ENCODE data around the gene FCN3. TPM values are rescaled to one million over a fixed set of nuclear protein-coding genes. Genes with fewer than 3 reads are reported as not detected.

The FCN3 gene
- total and polyA plus RNA-seq, 2 of the 4 experiments (the other 2 are of a cell fraction) = not detected

GRCh38 chr1:27360159-27361043, 14.2 kb downstream of the FCN3 start:
- Histone ChIP-seq H3K4ac (ENCODE audit: low read depth, low read length) (no peak overlapping the region), H2BK15ac (ENCODE audit: low read depth, low read length) (no peak overlapping the region), H3K4me1 (ENCODE audit: control insufficient read depth, insufficient read depth, low read length) (peaks cover 7% of the 10 kb centered on the region; the same call in 1 of the 2 replicates), H3K4me3 (ENCODE audit: insufficient read depth, low read depth, low read length) (no peak overlapping the region), H3K9ac (ENCODE audit: low read depth, low read length) (no peak overlapping the region), H2AK5ac (ENCODE audit: low read depth, low read length) (no peak overlapping the region; the same call in 1 of the 2 replicates), H3K36me3 (ENCODE audit: control insufficient read depth, insufficient read depth, low read length) (peaks cover 52% of the 10 kb centered on the region), H2AFZ (replicated peaks; ENCODE audit: low read length, poor library complexity) (no peak overlapping the region), H3K4me2 (ENCODE audit: low read depth, low read length) (no peak overlapping the region), H3K18ac (ENCODE audit: low read depth, low read length) (no peak overlapping the region), H4K91ac (ENCODE audit: insufficient read depth, low read depth, low read length) (no peak overlapping the region), H2BK20ac (ENCODE audit: low read depth, low read length) (no peak overlapping the region; the same call in 1 of the 2 replicates), H3K27me3 (ENCODE audit: control insufficient read depth, insufficient read depth, low read length) (no peaks in the 10 kb centered on the region), H4K20me1 (ENCODE audit: insufficient read depth, low read length) (no peaks in the 10 kb centered on the region), H3K79me1 (ENCODE audit: low read depth in 1 of 2, low read length in 2 of 2) (peaks cover 6 to 13% of the 10 kb centered on the region in 2 experiments; a peak in 3 of 4 replicates), H3K9me1 (ENCODE audit: insufficient read depth, low read length) (peaks cover 12% of the 10 kb centered on the region), H3K27ac (ENCODE audit: insufficient read depth, low read length) (no peak overlapping the region), H2BK120ac (ENCODE audit: low read depth, low read length) (no peak overlapping the region), H3K9me3 (ENCODE audit: control insufficient read depth, insufficient read depth, low read length) (no peaks in the 10 kb centered on the region), H2AK9ac (replicated peaks; ENCODE audit: low read depth, low read length, poor library complexity) (peak overlapping the region; percentile 26), H4K5ac (ENCODE audit: low read depth, low read length) (no peak overlapping the region), H3K56ac (ENCODE audit: extremely low read depth, insufficient read depth, low read length) (no peak overlapping the region), H2BK5ac (ENCODE audit: low read depth, low read length, poor library complexity, severe bottlenecking) (no peak overlapping the region), H3K23ac (ENCODE audit: low read depth, low read length) (no peak overlapping the region), H4K8ac (ENCODE audit: low read depth in 2 of 2, low read length in 2 of 2) (no peak overlapping the region), H3K14ac (replicated peaks; ENCODE audit: low read depth, low read length) (no peak overlapping the region)
- TF ChIP-seq SMC3 (IDR thresholded peaks at IDR 0.05; ENCODE audit: low read depth, low read length) = no peak
- TF ChIP-seq MAFK (IDR thresholded peaks at IDR 0.05; ENCODE audit: low read depth, low read length) = no peak
- TF ChIP-seq POLR2A (IDR thresholded peaks at IDR 0.05; ENCODE audit: low read depth, low read length) = no peak
- TF ChIP-seq FOS (IDR thresholded peaks at IDR 0.05; ENCODE audit: low read depth, low read length) = no peak
- TF ChIP-seq CHD1 (IDR thresholded peaks at IDR 0.05; ENCODE audit: low read depth, low read length) = no peak
- TF ChIP-seq RFX5 (IDR thresholded peaks at IDR 0.05; ENCODE audit: low read depth, low read length) = no peak
- no peak for TF ChIP-seq ELK1 (IDR thresholded peaks at IDR 0.05; ENCODE audit: borderline replicate concordance, low read depth, low read length)
- TF ChIP-seq RAD21 (IDR thresholded peaks at IDR 0.05; ENCODE audit: low read length) = no peak
- no peak for TF ChIP-seq NFE2L2 (IDR thresholded peaks at IDR 0.05; ENCODE audit: low read depth, low read length)
- dilution Hi-C loops (cut with HindIII; ENCODE audit: low sequenced_read_pairs, unreplicated experiment) (no loop called here), in situ Hi-C loops (cut with MboI; ENCODE audit: low sequenced_read_pairs) (no loop called here), intact Hi-C loops (cut with micrococcal nuclease) (no loop called here)
- BruUV-seq (replicated peaks) = no TSS peak
- no peak for DNase-seq
- CTCF ChIA-PET = no interaction called here
- ATAC-seq (ENCODE audit: low read depth) = no peak
- POLR2A ChIA-PET (ENCODE audit: unreplicated experiment) = no interaction called here
- WGBS, 2 experiments (ENCODE audit: extremely low coverage in 2 of 2, insufficient read length in 1 of 2) = 50% methylated on average over 32 of the region's 71 CpGs; no CpG with 5 or more reads in 1 of the 2 experiments
